SU-DHL-6 (cell line): ENCODE results near the gene CLCN6.

Experiments
- CTCF ChIP-seq: fragments of 200-600 bp; sonication (generic); IDR thresholded peaks from one replicate; pipeline ENCODE4 v1.5.1; 2017; ENCODE audit warnings: antibody characterized with exemption, mild to moderate bottlenecking, low read length, moderate library complexity; ENCODE audit not compliant: insufficient read depth, poor library complexity, severe bottlenecking
- EZH2phosphoT487 ChIP-seq: fragments of 200-600 bp; sonication (generic), shearing (Covaris generic); conservative IDR thresholded peaks from 2 replicates; pipeline ENCODE4 v1.6.1; 2018; ENCODE audit warnings: mild to moderate bottlenecking, antibody characterized with exemption, low read length, moderate library complexity, mixed read lengths

DNA sequence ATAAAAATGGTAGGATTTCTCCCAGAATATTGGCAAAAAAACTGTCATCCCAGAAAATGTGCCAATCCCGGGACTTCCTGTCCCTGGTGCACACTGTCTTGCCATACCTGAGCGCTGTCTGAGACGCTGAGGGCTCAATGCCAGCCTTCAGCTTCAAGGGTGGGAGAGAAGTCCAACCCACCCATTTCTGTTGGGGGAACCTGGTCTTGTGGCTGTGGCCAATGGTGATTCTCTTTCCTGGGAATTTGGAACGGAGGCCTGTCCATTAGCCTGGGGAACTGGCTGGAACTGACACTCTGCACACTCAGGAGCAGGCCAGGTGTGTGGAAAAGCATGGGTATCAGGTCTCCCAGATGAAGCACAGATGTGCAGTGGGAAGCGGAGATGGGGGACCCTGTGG, 6.9 kb upstream of the CLCN6 start:
- TF ChIP-seq CTCF (no peak), EZH2phosphoT487 (no peak)
